HG02840 (cell line): Measurements from ENCODE around the gene ABHD8.

Source experiments
- ATAC-seq: cut with Tn5 transposase; IDR thresholded peaks from one replicate; pipeline ENCODE4 v1.9.1; 2021; ENCODE audit warnings: mild to moderate bottlenecking, moderate library complexity, moderate number of reproducible peaks; ENCODE audit not compliant: unreplicated experiment, low FRiP score

The ABHD8 gene

GRCh38 chr19:17244618-17245534 lies 58.3 kb downstream of the ABHD8 start:
- no peak for ATAC-seq

- ATAC-seq, result no peak
Observed at GRCh38 chr19:17243830-17244617, 59.2 kb downstream of the ABHD8 start.

- no peak for ATAC-seq
Observed at GRCh38 chr19:17243211-17243829, 59.9 kb downstream of the ABHD8 start.

GRCh38 chr19:17242431-17243208 lies 60.6 kb downstream of the ABHD8 start:
- no peak for ATAC-seq
